Effector memory CD4-positive, alpha-beta T cell (primary cell): ENCODE results near the gene FOXP2.

ENCODE experiments used
- DNase-seq, 3 donors: peaks; one replicate each; pipeline ENCODE4 v3.0.0-alpha.2; 2020
- H3K27ac ChIP-seq: 2 replicates; pipeline ENCODE4 v1.7.0; 2013; ENCODE audit warnings: mild to moderate bottlenecking, low read length, moderate library complexity; ENCODE audit not compliant: insufficient read depth, poor library complexity, severe bottlenecking
- H3K27me3 ChIP-seq: replicated peaks from 2 replicates; pipeline ENCODE4 v1.7.0; 2013; ENCODE audit warnings: mild to moderate bottlenecking, low read length; ENCODE audit not compliant: insufficient read depth, control insufficient read depth, poor library complexity, severe bottlenecking
- H3K36me3 ChIP-seq: 2 replicates; pipeline ENCODE4 v1.7.0; 2013; ENCODE audit warnings: mild to moderate bottlenecking, low read length, moderate library complexity; ENCODE audit not compliant: control insufficient read depth, insufficient read depth
- H3K4me1 ChIP-seq: 2 replicates; pipeline ENCODE4 v1.7.0; 2013; ENCODE audit warnings: low read length, mild to moderate bottlenecking; ENCODE audit not compliant: control insufficient read depth, insufficient read depth, poor library complexity, severe bottlenecking
- H3K4me3 ChIP-seq: 2 replicates; pipeline ENCODE4 v1.7.0; 2013; ENCODE audit warnings: low read length, low read depth, mild to moderate bottlenecking; ENCODE audit not compliant: insufficient read depth, poor library complexity, severe bottlenecking
- H3K9me3 ChIP-seq: 2 replicates; pipeline ENCODE4 v1.7.0; 2013; ENCODE audit warnings: mild to moderate bottlenecking, low read length, moderate library complexity; ENCODE audit not compliant: control insufficient read depth

FOXP2 gene

DNA sequence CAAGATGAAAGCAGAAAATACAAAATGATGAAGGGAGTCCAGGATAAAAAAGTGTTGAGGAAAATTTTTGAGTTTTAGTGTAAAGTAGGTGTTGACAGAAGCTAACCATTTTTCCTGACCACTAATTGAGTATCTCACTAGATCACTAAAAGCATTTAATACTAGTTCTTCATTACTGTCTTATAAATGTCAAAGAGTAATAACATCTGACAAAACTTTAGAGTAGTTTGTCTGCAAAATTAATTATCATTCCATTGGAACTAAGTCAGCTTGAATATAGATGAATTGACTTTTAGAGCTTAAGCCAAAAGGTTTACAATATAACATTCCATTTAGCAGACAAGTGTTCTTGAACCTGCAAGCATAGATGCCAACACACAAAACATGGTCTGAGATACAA lies 232.9 kb downstream of the FOXP2 start:
- no peaks in the 10 kb centered on the region for H3K9me3 ChIP-seq
- no peak overlapping the region for H3K4me3 ChIP-seq
- H3K4me1 ChIP-seq, result no peaks in the 10 kb centered on the region
- H3K27me3 ChIP-seq, result no peaks in the 10 kb centered on the region
- H3K27ac ChIP-seq, result no peak overlapping the region
- no peak for DNase-seq
- H3K36me3 ChIP-seq, result no peaks in the 10 kb centered on the region

DNA sequence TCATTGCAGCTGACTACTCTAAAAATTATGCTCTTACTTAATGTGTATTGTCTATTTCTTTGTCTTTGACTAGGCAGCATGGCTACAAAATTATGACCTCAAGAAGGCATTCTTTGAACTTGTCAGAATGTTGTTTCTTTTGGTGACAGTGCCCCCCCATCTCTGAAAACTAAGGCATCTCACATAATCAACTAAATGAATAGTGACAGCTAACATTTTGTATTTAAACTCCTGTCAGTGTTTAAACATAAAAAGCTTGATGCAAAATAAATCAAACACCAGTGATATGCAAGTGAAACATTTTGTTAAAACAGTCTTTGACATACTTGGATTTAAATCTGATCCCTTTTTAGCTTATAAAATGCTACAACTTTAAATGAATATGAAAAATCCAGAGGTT lies 233.5 kb downstream of the FOXP2 start:
- Histone ChIP-seq H3K9me3 (no peaks in the 10 kb centered on the region), H3K36me3 (no peaks in the 10 kb centered on the region), H3K4me3 (no peak overlapping the region), H3K27ac (no peak overlapping the region), H3K27me3 (no peaks in the 10 kb centered on the region), H3K4me1 (no peaks in the 10 kb centered on the region)
- no peak for DNase-seq

DNA sequence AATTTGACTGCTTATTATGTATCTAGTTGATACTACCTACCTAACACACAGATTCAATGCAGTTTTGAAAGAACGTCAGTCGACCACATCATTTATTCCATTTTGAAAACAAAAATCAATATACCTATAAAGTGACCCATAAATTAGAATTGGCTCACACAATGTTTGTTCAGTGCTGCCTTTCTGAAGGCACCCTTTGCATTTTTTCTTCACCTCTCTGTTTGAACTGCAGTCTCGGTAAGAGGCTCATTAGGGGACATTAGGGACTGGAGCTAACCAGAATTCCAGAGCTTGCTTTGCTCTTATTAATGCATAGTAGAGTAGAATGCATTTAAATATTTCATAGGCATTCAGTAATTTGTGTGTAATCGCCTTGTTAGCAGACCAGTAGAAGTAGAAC lies 234.1 kb downstream of the FOXP2 start:
- no peaks in the 10 kb centered on the region for H3K9me3 ChIP-seq
- H3K36me3 ChIP-seq, result no peaks in the 10 kb centered on the region
- no peak overlapping the region for H3K27ac ChIP-seq
- H3K4me1 ChIP-seq, result no peaks in the 10 kb centered on the region
- DNase-seq, result no peak
- H3K4me3 ChIP-seq, result no peak overlapping the region
- no peaks in the 10 kb centered on the region for H3K27me3 ChIP-seq

DNA sequence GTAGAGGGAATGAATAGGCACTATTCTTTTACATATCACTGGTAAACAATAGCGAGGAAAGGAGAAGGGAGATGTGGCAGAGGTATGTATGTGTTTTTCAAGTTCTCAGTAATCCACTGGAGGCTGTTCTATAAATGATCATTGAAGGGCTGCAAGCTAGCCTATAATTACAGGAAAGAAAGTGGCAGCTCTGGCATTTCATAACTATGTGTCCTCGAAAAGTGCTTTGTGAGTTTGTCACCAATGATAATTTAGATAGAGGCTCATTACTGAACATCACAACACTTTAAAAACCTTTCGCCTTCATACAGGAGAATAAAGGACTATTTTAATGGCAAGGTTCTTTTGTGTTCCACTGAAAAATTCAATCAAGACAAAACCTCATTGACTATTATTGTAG lies 235.1 kb downstream of the FOXP2 start:
- H3K4me1 ChIP-seq, result no peaks in the 10 kb centered on the region
- no peak overlapping the region for H3K27ac ChIP-seq
- H3K4me3 ChIP-seq, result no peak overlapping the region
- no peaks in the 10 kb centered on the region for H3K9me3 ChIP-seq
- no peak for DNase-seq
- H3K27me3 ChIP-seq, result no peaks in the 10 kb centered on the region
- H3K36me3 ChIP-seq, result no peaks in the 10 kb centered on the region

DNA sequence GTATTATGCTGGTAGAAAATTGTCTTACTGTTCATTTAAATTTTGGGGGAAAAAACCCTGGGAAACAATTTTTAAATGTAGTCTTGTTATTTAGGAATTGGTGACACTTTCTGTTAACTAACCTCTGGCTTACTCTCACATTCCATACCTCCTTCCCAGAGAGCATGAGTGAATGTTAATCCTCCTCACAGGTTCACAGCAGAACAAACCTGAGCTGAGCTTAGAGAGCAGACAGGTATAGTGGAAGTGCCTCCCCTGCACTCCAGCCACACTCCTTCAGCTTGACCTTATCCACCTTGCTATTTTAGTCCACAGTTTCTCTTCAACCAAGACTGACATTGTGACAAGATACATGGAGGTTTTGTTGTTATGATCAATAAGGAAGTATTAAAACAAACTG lies 235.9 kb downstream of the FOXP2 start:
- Histone ChIP-seq H3K27ac (no peak overlapping the region), H3K36me3 (no peaks in the 10 kb centered on the region), H3K9me3 (no peaks in the 10 kb centered on the region), H3K4me3 (no peak overlapping the region), H3K27me3 (no peaks in the 10 kb centered on the region), H3K4me1 (no peaks in the 10 kb centered on the region)
- no peak for DNase-seq

DNA sequence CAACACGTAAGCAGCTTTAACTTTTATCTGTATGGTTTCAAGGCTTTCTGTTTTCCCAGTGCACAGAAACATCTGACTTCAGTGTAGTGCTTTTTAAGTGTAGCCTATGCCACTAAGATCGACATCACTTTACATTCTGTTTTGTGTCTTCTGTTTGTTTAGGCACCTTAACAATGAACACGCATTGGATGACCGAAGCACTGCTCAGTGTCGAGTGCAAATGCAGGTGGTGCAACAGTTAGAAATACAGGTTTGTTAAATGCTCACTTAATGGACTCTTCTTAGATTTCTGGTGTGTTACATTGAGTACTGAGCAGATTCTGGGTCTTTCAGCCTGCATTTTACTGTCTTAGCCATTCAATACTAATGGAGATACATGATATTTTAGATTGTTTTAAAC lies 237.4 kb downstream of the FOXP2 start:
- Histone ChIP-seq H3K4me1 (no peaks in the 10 kb centered on the region), H3K36me3 (no peaks in the 10 kb centered on the region), H3K27ac (no peak overlapping the region), H3K9me3 (no peaks in the 10 kb centered on the region), H3K27me3 (no peaks in the 10 kb centered on the region), H3K4me3 (no peak overlapping the region)
- DNase-seq, result no peak

DNA sequence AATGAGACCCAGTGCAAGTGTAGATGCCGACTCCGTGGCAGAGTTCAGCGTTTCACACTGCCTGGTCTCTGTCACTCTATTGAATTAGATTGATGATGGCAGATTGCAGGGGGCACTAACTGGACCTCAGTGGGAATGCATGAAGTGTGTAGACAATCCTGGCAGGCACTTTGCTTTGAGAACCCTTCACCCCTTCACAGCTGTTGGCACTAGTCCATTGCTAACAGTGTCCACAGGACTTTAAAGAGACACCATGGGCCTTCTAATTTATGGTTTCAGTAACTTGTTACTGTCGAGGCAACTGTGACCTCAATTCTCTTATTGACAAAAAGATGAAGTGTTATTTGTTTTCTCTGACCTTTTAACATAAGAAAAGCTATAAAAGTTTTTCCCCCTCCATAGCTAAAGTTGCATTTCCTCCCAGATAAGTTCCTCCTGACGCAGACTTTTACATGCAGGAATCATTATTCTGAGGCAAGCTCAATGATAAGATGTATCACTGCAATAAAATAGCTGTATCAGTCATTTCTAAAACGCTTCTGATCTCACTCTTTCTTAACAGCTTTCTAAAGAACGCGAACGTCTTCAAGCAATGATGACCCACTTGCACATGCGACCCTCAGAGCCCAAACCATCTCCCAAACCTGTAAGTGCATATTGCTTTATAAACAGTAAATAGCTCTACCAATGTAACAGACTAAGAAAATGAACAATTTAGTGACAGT lies 238.9 kb downstream of the FOXP2 start:
- Histone ChIP-seq H3K4me1 (no peaks in the 10 kb centered on the region), H3K27me3 (no peaks in the 10 kb centered on the region), H3K36me3 (no peaks in the 10 kb centered on the region), H3K9me3 (no peaks in the 10 kb centered on the region), H3K27ac (no peak overlapping the region), H3K4me3 (no peak overlapping the region)
- DNase-seq, result no peak

DNA sequence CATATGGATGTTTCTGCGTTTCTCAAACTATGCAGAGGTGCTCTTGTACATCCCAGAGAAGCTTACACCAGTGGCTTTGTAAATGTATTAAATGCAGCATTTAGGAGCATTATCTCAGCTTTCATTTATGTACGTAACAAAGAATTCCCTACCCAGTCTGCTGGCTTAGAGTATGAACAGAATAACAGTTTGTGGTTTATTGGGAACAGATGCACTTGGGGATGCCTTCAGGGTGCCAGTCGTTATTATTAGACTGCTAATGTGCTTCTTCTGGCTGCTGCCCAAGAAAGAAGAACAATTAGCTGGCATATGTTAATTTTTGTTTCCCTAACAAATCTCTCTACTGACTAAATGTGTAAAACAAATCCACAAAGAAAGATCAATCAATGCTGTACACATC lies 241.9 kb downstream of the FOXP2 start:
- Histone ChIP-seq H3K27me3 (no peaks in the 10 kb centered on the region), H3K9me3 (no peaks in the 10 kb centered on the region), H3K36me3 (no peaks in the 10 kb centered on the region), H3K27ac (no peak overlapping the region), H3K4me3 (no peak overlapping the region), H3K4me1 (no peaks in the 10 kb centered on the region)
- no peak for DNase-seq

DNA sequence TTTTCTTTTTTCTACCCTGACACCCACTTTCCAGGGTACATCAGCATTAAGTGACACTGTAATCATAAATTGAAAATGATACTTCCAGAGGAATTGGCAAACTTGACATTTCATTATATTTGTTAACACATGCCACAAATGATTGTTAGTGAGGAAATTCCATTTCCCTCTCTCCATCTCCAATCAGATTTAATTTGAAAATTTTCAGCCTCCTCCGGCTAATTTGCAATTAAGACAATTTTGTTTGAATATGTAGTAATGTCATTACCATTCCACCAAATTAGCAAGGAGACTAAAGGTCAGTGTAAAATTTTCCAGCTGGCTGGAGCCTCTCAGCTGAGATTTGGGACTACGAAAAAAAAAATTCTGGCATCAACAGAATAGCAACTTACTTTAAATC lies 242.7 kb downstream of the FOXP2 start:
- Histone ChIP-seq H3K9me3 (no peaks in the 10 kb centered on the region), H3K4me1 (no peaks in the 10 kb centered on the region), H3K4me3 (no peak overlapping the region), H3K36me3 (no peaks in the 10 kb centered on the region), H3K27ac (no peak overlapping the region), H3K27me3 (no peaks in the 10 kb centered on the region)
- no peak for DNase-seq

DNA sequence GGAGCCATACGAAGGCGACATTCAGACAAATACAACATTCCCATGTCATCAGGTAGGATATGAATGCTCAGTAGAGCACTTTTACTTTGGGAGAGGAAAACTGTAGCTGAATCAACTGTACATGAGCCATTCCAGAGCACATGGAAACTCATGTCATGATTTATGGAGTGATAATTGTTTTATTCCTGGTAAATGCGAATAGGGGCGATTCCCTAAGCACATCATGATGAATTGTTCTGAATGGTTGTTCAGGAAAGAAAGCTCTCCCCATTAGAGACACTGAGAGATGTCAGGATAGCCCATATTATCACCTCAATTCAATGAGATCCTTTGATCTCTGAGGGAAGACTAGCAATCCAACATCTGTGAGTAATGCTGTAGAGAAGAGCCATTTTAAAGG lies 243.6 kb downstream of the FOXP2 start:
- no peak overlapping the region for H3K4me3 ChIP-seq
- no peaks in the 10 kb centered on the region for H3K9me3 ChIP-seq
- H3K4me1 ChIP-seq, result no peaks in the 10 kb centered on the region
- H3K27me3 ChIP-seq, result no peaks in the 10 kb centered on the region
- no peaks in the 10 kb centered on the region for H3K36me3 ChIP-seq
- DNase-seq, result no peak
- H3K27ac ChIP-seq, result no peak overlapping the region
